ENCODE results near the gene PRR23A.

Gene PRR23A

GRCh38 chr3:138971766-138972320, 34.2 kb downstream of the PRR23A start:
- no peak for DNase-seq

DNA sequence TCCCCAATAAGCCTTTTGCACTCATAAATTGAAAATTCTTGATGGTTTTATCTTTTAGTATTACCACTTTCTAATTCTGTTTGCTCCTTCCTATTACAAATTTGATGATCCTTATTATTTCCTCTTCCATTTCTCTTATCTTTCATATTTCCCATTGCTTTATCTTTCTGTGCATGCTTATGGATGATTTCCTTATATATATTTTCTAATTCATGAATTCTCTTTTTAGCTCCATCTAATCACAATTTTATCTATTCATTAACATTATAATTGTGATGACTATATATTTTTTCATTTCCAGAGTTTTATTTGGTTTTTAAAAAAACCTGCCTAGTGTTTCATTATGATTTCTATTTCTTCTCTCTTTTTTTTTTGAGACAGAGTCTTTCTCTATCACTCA, 41.1 kb downstream of the PRR23A start:
- no peak for DNase-seq

DNA sequence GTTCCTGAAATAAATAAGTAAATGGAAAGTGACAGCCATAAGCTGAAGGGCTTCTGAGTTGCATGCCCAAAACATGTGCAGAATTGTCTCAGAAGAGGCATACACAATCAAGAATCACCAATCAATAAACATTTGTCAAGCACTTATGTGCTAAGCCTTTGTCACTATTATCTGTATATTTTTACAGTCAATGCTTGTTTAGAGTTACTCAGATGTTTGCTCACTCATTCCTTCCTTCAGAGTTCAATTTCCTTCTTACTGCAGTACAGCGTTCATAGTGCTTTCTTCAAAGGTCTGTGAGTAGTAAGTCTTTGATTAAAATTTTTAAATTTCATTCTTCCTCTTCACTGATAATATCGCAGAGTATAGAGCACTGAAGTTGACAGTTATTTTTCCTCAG, 41.8 kb downstream of the PRR23A start:
- DNase-seq: no peak

GRCh38 chr3:138962854-138963560, 43.1 kb downstream of the PRR23A start:
- DNase-seq: no peak

DNA sequence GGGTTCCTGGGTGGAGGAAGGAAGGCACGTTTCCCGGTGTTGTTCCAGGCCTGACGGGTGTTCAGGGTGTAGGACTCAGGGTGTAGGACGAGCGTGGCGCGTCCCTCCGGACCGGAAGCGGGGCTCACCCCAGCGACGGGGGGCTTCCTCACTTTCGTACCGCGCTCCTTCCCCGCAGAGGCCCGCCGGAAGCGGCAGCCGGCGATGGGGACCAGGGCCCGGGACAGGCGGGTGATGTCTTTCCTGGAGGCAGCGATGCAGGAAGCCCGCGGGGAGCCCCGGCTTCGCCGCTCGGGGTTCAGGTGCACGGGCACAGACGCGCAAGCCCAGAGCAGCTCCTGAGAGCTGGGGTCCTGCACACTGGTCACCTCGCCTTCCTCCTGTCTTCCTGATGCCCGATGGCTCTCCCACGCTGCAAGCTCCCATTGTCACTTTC, 45.6 kb downstream of the PRR23A start:
- DNase-seq: no peak
